CD4-positive, alpha-beta T cell treated with Interferon alpha-2 for 1 hour (primary cell): ENCODE results near the gene LUZP4.
A peak's percentile ranks its signal among the peaks of the same experiment; 100 is the strongest.
"Not testable (repeated sequence)": the region's sequence is repeated elsewhere in the genome, so short reads cannot be mapped to it uniquely, and the experiment has no call there.

Experiments
- DNase-seq, 2 donors: peaks; one replicate each; pipeline ENCODE4 v3.0.0-alpha.2; 2020 to 2022

The LUZP4 gene, protein sequence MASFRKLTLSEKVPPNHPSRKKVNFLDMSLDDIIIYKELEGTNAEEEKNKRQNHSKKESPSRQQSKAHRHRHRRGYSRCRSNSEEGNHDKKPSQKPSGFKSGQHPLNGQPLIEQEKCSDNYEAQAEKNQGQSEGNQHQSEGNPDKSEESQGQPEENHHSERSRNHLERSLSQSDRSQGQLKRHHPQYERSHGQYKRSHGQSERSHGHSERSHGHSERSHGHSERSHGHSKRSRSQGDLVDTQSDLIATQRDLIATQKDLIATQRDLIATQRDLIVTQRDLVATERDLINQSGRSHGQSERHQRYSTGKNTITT

DNA sequence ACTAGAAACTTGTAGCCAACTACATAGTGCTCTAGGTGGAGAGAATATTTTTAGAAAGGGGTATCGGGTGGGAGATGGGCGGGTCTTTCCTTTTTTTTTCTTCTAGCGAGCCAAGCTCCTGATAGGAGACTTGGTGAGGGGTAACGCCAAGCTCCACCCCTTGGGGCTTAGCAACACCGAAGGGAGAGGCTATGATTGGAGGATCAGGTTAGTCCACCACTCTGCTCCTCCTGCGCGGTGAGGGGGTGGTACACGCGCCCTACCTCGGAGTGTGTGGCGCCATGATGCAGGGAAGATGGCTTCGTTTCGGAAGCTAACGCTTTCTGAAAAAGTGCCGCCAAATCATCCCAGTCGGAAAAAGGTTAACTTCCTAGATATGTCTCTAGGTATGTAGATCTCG is at the start of gene LUZP4:
LUZP4 (plus strand) TSS at position 251 of the 400 bp plus-strand sequence; CDS start at position 296, 45 bp downstream.
- DNase-seq, result no peak

DNA sequence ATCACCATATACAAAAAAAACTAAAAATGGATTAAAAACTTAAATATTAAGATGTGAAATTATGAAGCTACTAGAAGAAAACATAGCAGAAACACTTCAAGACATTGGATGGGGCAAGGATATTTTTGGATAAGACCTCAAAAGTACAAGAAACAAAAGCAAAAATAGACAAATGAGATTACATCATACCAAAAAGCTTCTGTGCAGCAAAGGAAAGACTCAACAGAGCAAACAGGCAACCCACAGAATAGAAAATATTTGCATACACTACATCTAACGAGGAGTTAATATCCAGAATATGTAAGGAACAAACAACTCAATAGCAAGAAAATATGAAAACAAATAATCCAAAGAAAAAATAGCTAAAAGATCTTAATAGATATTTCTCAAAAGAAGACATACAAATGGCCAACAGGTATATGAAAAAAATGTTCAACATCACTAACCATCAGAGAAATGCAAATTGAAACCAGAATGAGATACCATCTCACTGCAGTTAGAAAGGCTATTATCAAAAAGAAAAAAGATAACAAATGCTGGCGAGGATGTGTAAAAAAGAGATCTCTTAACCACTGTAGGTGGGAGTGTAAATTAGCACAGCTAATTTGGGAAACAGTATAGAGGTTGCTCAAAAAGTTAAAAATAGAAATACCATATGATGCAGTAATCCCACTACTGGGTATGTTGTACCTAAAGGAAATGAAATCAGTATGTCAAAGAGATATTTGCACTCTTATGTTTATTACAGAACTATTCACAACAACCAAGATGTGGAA is 37.9 kb upstream of the LUZP4 start:
- no peak for DNase-seq

DNA sequence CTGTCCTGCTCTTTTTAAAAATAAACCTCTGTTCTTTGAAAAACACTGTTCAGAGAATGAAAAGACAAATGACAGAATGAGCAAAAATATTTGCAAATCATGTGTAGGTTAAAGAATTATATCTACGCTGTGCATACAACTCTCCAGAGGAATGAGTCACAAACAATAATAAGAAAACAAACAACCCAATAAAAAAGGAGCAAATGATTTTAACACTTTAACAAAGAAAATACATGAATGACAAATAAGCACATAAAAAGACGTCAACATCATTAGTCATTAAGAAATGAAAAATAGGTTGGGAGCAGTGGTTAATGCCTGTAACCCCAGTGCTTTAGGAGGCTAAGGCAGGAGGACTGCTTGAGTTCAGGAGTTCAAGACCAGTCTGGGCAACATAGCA is 34.5 kb upstream of the LUZP4 start:
- no peak for DNase-seq

DNA sequence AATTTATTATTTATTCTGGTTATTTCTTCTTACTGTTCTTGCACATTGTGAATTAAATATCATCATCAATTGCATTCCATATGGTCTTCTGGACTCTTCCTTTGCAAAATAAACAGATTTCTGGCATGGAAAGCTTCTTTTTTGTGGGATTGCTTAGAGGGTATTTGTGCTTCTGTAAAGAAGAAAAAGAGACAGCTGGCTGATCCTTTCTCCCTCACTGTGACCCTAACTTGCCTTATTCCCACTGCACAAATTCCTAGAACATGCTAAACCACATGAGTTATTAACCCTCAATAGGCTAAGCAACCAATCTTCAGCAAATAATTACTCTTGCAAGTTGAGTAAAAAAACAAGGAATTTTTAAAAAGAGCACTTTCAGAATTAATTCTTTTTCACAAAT is 31.8 kb upstream of the LUZP4 start:
- no peak for DNase-seq

DNA sequence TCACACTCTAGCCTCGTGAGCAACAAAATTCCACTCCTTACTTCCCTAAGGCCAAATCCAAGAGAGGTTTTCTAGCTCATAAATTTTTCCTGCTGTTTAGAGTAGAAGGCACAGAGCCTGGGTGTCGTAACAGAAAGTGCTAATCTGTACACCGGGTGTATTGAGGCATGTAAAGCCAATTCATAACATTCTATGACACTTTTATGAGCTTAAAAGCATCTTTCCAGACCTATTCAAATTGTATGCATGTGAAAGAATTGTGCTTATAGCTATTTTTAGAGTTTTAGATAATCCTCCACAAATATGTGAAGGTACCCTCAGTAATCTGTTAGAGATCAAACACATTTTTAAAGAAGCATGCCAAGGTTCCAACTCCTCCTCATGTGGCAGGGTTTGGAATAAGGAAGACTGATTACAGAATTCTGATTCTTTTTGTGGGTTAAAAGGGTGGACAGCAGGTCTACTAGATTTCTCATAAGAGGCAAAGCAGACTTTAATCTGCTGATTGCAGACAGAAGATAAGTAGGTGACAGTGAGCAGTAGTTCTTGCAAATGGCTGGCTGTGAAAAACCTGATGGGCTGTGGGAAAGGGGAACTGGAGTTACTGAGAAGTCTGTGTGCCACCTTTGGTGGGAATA is 30.2 kb upstream of the LUZP4 start:
- no peak for DNase-seq

DNA sequence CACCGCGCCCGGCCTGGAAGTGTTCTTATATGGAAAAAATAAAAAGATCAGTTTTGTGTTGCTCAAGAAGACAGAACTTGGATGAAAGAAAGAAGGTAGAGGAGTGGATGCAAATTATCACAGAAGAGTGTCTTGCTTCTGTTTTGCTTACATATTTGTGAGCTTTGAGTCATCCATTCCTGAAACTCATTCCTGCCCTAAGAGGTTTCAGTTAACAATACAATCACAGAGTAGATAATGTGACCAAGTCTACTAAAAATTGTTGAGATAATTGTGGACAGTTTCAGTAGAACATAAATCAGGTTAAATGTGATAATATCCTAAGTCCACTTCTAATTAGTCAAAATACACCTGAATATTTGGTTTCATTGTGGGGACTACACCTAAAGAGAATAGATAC is 29.2 kb upstream of the LUZP4 start:
- no peak for DNase-seq

DNA sequence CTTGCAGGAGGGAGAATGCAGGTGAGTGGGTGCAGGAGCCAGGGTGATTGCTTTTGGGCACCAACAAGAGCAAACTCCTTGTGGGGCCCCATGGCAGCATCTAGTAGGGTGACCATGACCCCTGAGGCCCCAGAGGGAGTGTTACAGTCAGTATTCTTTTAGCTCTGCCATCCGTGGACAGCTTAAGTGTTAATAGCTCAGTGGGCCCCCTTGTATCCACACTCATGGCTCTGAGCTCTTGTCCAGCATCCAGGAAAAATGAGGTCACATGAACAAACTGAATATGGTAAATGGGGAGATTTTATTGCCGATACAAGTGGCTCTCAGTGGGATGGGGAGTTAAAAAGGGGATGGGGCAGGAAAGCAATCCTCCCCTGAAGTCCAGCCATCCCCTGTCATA is 28.4 kb upstream of the LUZP4 start:
- DNase-seq, result no peak

DNA sequence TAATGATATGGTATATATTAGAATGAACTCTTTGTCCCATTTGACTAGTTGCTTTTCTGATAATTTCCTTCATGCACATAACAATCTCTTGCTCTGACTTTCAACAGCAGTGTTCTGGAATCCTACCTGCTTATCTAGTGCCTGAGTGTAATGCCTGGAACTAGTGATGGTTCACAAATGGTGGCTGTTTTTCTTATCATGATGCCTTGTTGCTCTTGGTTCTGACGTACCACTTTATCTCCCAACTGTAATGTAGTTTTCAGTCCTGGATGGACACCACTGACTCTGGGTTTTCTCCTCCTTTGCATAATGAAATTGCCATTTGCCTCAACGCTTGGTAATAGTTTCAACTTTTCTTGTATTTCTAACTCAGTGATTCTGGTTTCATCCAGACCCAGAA is 25.5 kb upstream of the LUZP4 start:
- DNase-seq, result no peak

DNA sequence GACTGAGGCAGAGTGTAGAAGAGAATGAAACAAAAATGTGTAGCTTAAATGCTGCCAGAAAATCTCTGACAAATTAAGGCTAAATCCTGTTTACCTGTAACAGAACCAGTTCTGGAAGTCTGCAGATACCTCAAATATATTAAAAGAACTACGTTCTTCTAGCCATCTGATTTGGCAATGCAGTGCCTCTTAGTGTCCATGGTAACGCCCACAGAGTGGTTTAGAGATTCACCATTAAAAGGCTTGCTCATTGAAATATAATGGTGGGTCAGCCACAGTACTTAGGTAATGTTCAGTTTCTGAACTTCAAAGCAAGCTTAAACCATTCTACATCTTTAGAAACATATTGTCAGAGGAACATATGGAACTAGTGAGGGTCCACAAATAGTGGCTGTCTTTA is 23.2 kb upstream of the LUZP4 start:
- DNase-seq, result no peak

DNA sequence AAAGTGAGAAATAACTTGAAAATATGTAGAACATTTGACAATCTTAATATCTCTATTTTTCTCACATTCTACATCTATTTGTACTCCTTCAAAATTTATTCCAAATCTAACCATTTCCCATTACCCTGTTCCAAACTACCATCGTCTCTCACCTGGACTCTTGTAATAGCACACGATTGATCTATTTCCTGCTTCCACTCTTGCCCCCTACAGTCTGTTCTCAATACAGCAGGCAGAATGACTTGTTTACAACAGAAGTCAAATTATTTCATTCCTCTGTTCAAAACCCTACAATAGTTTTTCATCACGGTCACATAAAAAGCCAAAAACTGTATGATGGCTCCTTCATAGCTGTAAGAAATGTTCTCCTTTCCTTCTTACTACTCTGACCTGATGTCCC is 21.1 kb upstream of the LUZP4 start:
- DNase-seq, result no peak

DNA sequence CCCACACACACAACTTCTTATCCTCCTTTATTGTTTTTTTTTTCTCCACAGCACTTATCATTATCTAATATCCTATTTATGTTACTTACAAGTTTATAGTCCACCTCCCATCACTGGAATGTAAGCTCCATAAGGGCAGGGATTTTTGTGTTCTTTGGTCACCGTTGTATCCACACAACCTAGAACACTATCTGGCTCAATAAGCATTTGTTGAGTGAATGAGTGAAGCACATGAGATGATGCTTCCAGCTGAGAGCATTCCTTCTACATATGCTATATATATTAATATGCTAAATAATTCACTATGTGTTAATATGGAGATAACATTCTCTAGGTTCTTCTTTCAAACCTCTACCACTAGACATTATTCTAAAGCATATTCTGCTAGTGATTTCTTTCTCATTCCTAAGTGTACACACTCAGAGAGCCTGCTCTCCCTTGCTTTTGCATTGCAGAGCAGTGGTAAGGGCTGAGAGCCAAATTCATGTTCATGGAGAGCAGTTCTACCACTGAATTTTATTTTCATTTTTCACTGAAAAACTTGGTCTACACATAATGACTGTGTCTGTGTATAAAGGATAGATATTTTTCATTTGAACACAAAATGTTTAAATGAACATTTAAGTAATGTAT is 20.3 kb upstream of the LUZP4 start:
- DNase-seq, result no peak

DNA sequence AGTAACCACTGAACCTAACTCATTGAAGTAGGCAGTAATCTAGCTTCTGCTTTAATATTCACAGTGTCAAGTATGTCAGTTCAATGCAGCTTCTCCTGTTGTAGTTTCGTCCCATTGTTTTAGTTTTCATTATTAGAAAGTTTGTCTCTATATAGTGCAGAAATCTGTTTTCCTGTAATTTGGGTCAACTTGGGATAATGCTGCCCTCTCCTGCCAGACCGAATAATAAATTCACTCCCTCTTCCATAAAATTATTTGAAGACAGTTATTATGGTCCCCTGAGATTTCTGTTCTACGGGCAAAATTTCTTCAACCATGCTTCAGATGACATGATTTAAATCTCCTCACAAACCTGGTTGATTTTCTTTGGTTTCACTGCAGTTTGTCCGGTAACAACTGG is 4.6 kb upstream of the LUZP4 start:
- no peak for DNase-seq

DNA sequence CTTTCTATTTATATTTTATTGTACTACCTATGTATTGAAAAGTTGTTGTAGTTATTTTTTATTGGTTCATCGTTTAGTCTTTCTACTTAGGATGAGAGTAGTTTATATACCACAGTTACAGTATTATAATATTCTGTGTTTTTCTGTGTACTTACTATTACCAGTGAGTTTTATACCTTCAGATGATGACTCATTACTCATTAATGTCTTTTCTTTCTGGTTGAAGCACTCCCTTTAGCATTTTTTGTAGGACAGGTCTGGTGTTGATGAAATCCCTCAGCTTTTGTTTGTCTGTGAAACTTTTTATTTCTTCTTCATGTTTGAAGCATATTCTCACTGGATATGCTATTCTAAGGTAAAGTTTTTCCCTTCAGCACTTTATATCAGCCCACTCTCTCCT is 7.7 kb downstream of the LUZP4 start:
- no peak for DNase-seq

DNA sequence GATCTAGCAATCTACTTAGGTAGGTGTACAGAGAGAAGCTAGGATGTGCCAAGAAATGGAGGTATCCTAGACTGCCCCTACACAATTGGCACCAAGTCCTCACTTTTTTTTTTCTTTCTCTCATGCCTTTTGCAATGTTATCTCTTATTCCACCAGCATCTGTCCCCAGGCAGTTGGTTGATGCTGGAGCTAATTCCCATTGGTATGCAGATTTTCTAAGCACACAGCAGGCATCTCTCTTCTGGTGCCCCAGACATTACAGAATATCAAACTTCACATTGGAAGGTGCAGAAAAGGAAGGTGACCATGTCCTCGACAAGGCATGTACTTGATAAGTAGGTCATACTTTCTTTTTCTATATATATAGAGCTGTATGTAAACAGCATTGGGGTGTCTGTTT is 21.6 kb downstream of the LUZP4 start:
- DNase-seq, result no peak

DNA sequence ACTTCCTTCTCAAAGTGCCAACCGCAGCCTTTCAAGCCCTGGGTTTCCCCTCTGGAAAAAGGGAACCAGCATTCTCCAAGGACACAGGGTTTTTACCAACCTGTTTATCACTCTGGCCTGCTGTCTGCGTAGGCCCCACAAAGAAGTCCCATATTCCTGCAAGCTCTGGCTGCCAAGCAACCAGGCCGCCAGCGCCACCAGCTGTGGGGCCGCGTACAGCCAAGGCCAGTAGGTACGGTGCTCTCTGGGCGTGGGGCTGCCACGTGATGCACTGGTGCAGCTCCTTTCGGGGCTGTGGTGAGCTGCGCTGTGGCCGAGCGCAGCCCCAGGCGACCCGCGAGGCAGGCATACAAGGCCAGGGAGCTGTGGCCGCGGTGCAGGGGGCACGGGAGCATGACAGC is 22.1 kb downstream of the LUZP4 start:
- DNase-seq, result no peak

DNA sequence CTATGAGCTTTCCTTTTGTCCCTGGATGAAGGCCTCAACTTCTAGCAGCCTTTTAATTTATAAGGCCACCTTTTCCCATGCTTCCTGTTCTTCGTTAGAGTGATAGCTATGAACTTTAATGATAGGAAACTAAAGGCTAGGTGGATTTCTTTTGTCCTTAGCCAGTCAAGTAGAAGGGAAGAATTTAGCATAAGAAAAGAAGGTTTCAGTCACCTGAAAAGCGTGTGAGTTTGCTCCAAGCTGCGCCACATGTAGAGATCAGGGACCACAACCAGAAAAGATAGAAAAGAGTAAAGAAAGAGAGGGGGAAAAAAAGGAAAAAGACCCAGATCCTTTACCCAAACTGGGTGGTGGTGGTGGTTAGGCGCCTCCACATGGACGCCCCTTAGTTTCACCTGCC is 28.6 kb downstream of the LUZP4 start:
- no peak for DNase-seq

DNA sequence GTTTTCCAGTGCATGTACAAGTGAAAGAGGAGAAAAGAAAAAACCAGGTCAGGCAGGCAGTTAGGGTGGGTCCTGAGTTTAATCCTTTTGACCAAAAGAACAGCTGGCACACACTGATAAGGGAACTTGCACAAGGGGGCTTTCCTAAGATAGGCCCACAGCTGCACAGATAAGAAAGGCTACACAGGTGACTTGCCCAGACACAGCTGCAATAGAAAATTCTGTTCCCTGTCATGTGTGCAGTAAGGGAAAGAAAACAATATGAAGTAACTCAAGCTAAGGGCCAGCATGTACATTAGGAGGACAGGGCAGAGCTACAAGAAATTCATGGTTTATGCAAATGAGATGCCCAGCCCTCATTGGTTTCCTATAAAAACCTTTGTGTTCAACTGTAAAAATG is 32.9 kb downstream of the LUZP4 start:
- DNase-seq, result no peak

DNA sequence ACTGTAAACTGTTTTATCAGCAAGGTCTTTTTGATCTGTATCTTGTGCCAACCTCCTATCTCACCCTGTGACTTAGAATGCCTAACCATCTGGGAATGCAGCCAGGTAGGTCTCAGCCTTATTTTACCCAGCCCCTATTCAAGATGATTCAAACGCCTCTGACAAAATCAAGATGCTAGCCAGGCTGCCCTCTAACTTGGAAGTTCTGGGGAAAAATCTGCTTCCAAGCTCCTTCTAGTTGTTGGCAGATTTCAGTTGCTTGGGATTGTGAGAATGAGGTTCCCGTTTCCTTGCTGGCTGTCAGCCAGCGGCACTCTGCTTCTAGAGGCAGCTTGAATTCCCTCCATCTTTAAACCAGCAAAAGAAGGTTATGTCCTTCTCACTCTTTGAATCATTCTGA is 34.7 kb downstream of the LUZP4 start:
- DNase-seq, result no peak

DNA sequence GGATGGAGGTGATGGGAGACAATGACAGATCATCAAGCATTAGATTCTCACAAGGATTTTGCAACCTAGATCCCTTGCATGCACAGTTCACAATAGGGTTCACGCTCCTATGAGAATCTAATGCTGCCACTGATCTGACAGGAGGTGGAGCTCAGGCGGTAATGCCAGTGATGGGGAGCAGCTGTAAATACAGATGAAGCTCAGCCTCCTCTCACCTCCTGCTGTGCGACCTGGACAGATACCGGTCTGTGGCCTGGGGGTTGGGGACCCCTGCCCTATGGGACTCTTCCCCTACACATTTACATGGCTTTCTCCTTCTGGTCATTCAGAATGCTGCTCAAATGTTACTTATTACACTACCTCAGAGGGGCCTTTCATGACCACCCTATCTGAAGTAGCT is 39.8 kb downstream of the LUZP4 start:
- DNase-seq, result not testable (repeated sequence)

DNA sequence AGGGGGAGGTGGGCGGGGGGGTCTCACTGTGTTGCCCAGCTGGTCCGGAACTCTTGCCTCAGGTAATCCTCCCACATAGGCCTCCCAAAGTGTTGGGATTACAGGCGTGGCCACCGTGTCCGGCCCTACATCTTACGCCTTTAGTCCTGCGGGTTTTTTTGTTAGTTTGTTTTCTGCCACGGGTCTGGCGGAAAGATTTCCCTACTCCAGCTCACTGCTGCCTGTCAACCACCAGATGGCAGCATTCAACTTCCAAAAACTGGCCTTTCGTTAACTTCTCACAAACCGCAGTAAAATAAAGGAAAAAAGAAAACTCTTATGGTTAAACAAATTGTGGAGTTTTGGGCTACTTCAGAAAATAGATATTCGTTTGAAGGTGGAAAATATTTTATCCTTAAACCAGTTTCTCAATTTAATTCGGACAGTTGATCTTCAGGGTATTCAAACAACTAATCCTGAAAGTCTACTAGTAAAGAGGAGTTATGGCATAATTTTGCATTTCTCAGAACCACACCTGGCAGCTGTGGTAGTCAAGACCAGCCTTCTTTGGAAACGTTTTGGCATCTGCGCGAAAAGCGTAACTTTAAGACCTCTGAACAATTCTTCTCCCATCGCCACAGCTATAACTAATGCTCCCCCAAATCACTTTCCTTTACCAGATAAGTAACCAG is 41.1 kb downstream of the LUZP4 start:
- DNase-seq, result peak; percentile 1 to 14

DNA sequence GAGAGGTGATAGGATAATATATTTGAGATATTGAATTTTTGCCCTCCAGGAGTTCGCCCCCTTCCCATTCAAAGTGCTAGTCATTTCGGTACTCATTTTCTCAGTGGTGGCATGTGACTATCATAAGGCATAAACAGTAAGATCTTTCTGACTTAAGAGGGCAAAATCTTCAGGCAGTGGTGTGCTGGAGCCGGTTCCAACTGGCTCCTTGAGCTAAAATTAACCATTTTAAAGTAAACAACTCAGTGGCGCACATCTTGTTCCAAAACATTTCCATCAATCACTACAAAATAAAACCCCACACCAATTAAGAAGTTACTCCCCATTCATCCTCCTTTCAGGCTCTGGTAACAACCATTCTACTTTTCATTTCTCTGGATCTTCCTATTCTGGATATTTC is 43.3 kb downstream of the LUZP4 start:
- no peak for DNase-seq

DNA sequence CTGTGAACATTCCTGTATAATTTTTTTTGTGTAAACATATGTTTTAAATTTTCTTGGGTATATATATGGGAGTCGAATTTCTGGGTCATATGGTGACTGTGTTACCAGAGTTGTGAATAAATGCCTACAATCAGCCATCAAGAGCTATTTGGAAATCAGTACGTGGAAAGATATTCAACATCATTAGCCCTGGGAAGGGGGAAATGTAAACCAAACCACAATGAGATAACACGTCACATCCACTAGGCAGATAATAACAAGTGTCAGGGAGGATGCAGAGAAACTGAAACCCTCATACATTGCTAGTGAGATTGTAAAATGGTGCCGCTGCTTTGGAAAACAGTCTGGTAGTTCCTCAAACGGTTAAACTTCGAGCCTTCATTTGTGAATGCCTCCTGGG is 43.9 kb downstream of the LUZP4 start:
- no peak for DNase-seq

DNA sequence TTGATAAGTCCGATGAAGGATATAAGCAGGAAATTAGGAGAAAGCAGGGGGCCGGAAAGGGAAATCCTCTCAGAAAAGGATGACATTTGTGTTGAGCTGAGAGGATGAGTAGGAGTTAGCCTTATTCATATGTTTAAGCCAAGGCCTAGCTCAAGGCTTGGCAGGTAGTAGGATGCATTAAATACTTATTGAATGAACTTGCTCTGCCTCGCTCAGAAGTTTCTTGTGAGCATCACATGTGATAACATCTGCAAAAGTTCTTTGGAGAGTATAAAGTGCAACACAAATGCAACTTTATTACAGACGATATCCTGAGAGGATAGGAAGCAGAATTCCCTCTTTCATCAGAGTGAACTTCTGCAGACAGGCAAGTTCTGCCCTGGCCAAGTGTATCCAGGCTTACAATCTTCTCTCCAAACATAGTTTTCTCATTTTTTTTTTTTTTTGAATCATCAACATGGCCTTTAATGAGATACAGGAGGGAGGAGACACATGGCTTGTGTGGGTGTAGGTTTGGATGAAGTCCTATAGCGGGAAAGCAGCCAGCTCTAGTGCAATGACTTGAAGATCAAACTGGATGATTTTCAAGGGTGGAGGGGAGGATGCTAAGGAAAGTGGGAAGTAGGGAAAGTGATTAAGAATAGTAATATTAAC is 48.1 kb downstream of the LUZP4 start:
- no peak for DNase-seq
